ENCODE data around the gene REN. TPM values are rescaled to one million over a fixed set of nuclear protein-coding genes. Genes with fewer than 3 reads are reported as not detected.

The REN gene
- total and polyA plus RNA-seq, 4 donors, result 0.05 to 0.25 (median 0.15) TPM; not detected in 1

- TF ChIP-seq, protein P1, sequence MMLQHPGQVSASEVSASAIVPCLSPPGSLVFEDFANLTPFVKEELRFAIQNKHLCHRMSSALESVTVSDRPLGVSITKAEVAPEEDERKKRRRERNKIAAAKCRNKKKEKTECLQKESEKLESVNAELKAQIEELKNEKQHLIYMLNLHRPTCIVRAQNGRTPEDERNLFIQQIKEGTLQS (IDR thresholded peaks at IDR 0.05), result no peak
Measured at GRCh38 chr1:204171751-204172178, 5.6 kb upstream of the REN start (continued).

GRCh38 chr1:204170494-204171155 lies 4.5 kb upstream of the REN start:
- DNase-seq (ENCODE audit: low spot score), result no peak
- Histone ChIP-seq H3K4me1 (ENCODE audit: control insufficient read depth in 4 of 4, insufficient read depth in 4 of 4, low read length in 3 of 4) (peaks cover 0 to 6% (median 2%) of the 10 kb centered on the region in 4 donors), H3K9me3 (ENCODE audit: control insufficient read depth in 4 of 4, low read length in 3 of 4) (peaks cover 0 to 4% (median 0%) of the 10 kb centered on the region in 4 donors), H3K27me3 (ENCODE audit: control insufficient read depth in 4 of 4, insufficient read depth in 4 of 4, low read length in 3 of 4) (no peaks in the 10 kb centered on the region), H3K9ac (ENCODE audit: low read depth in 1 of 2, low read length in 2 of 2) (no peak overlapping the region), H3K27ac (ENCODE audit: low read depth in 1 of 2, low read length in 2 of 2) (no peak overlapping the region), H3K4me3 (ENCODE audit: low read depth in 1 of 3, low read length in 3 of 3) (no peak overlapping the region), H3K36me3 (ENCODE audit: control insufficient read depth in 4 of 4, insufficient read depth in 3 of 4, low read depth in 1 of 4, low read length in 3 of 4) (no peaks in the 10 kb centered on the region)
- WGBS, result 58% methylated on average over 3 of the region's 3 CpGs
- TF ChIP-seq, protein P2, sequence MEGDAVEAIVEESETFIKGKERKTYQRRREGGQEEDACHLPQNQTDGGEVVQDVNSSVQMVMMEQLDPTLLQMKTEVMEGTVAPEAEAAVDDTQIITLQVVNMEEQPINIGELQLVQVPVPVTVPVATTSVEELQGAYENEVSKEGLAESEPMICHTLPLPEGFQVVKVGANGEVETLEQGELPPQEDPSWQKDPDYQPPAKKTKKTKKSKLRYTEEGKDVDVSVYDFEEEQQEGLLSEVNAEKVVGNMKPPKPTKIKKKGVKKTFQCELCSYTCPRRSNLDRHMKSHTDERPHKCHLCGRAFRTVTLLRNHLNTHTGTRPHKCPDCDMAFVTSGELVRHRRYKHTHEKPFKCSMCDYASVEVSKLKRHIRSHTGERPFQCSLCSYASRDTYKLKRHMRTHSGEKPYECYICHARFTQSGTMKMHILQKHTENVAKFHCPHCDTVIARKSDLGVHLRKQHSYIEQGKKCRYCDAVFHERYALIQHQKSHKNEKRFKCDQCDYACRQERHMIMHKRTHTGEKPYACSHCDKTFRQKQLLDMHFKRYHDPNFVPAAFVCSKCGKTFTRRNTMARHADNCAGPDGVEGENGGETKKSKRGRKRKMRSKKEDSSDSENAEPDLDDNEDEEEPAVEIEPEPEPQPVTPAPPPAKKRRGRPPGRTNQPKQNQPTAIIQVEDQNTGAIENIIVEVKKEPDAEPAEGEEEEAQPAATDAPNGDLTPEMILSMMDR (IDR thresholded peaks at IDR 0.05; ENCODE audit: low read depth, low read length, missing input control), result no peak
- TF ChIP-seq FOXA2 (IDR thresholded peaks at IDR 0.05), result no peak
- TF ChIP-seq, protein P3, sequence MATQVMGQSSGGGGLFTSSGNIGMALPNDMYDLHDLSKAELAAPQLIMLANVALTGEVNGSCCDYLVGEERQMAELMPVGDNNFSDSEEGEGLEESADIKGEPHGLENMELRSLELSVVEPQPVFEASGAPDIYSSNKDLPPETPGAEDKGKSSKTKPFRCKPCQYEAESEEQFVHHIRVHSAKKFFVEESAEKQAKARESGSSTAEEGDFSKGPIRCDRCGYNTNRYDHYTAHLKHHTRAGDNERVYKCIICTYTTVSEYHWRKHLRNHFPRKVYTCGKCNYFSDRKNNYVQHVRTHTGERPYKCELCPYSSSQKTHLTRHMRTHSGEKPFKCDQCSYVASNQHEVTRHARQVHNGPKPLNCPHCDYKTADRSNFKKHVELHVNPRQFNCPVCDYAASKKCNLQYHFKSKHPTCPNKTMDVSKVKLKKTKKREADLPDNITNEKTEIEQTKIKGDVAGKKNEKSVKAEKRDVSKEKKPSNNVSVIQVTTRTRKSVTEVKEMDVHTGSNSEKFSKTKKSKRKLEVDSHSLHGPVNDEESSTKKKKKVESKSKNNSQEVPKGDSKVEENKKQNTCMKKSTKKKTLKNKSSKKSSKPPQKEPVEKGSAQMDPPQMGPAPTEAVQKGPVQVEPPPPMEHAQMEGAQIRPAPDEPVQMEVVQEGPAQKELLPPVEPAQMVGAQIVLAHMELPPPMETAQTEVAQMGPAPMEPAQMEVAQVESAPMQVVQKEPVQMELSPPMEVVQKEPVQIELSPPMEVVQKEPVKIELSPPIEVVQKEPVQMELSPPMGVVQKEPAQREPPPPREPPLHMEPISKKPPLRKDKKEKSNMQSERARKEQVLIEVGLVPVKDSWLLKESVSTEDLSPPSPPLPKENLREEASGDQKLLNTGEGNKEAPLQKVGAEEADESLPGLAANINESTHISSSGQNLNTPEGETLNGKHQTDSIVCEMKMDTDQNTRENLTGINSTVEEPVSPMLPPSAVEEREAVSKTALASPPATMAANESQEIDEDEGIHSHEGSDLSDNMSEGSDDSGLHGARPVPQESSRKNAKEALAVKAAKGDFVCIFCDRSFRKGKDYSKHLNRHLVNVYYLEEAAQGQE (IDR thresholded peaks at IDR 0.05), result no peak
- TF ChIP-seq NR2F2 (IDR thresholded peaks at IDR 0.05), result no peak
- TF ChIP-seq ZBTB33 (IDR thresholded peaks at IDR 0.05), result no peak
- no peak for TF ChIP-seq RAD21 (IDR thresholded peaks at IDR 0.05)
- TF ChIP-seq HNF4G (IDR thresholded peaks at IDR 0.05), result no peak
- no peak for TF ChIP-seq JUND (IDR thresholded peaks at IDR 0.05)
- TF ChIP-seq, protein P4, sequence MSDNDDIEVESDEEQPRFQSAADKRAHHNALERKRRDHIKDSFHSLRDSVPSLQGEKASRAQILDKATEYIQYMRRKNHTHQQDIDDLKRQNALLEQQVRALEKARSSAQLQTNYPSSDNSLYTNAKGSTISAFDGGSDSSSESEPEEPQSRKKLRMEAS (IDR thresholded peaks at IDR 0.05), result no peak
- peak; percentile 51 to 59 for TF ChIP-seq HNF4A (conservative IDR thresholded peaks at IDR 0.05)
- TF ChIP-seq FOXA1 (IDR thresholded peaks at IDR 0.05), result no peak
- TF ChIP-seq YY1 (IDR thresholded peaks at IDR 0.05), result no peak
- TF ChIP-seq GABPA (IDR thresholded peaks at IDR 0.05 in 1 of 2, conservative IDR thresholded peaks at IDR 0.05 in 1 of 2), result peak in 1 of 2 donors; percentile 19
- TF ChIP-seq EGR1 (IDR thresholded peaks at IDR 0.05; ENCODE audit: low read depth in 2 of 2), result no peak
- TF ChIP-seq SP1 (IDR thresholded peaks at IDR 0.05), result no peak
- TF ChIP-seq RXRA (IDR thresholded peaks at IDR 0.05), result peak in 1 of 2 donors; percentile 45
- no peak for TF ChIP-seq TAF1 (conservative IDR thresholded peaks at IDR 0.05)

All from liver (tissue), 9 donors.